HG03520 (cell line): ENCODE results near the gene PPP6R3.
"Not testable (repeated sequence)": the region's sequence is repeated elsewhere in the genome, so short reads cannot be mapped to it uniquely, and the experiment has no call there.

Source experiments
- ATAC-seq: cut with Tn5 transposase; IDR thresholded peaks from one replicate; pipeline ENCODE4 v1.9.1; 2021; ENCODE audit warnings: mild to moderate bottlenecking, moderate library complexity; ENCODE audit not compliant: unreplicated experiment

The PPP6R3 gene

GRCh38 chr11:68433541-68433940 lies 27.0 kb upstream of the PPP6R3 start:
- ATAC-seq: no peak

- not testable (repeated sequence) for ATAC-seq
Measured at GRCh38 chr11:68434159-68434558, 26.4 kb upstream of the PPP6R3 start.

- no peak for ATAC-seq
Measured at GRCh38 chr11:68436162-68436888, 24.2 kb upstream of the PPP6R3 start.

GRCh38 chr11:68436985-68437926 lies 23.3 kb upstream of the PPP6R3 start:
- ATAC-seq: no peak

- ATAC-seq: no peak
Measured at GRCh38 chr11:68437927-68438657, 22.5 kb upstream of the PPP6R3 start.

- no peak for ATAC-seq
Measured at GRCh38 chr11:68438658-68439259, 21.8 kb upstream of the PPP6R3 start.

GRCh38 chr11:68439355-68440065 lies 21.0 kb upstream of the PPP6R3 start:
- no peak for ATAC-seq

GRCh38 chr11:68440224-68440623 lies 20.3 kb upstream of the PPP6R3 start:
- ATAC-seq: no peak

- no peak for ATAC-seq
Measured at GRCh38 chr11:68441466-68442230, 18.9 kb upstream of the PPP6R3 start.

- no peak for ATAC-seq
Measured at GRCh38 chr11:68442433-68442832, 18.1 kb upstream of the PPP6R3 start.

- ATAC-seq: no peak
Measured at GRCh38 chr11:68444566-68444965, 16.0 kb upstream of the PPP6R3 start.

- ATAC-seq: no peak
Measured at GRCh38 chr11:68445531-68446035, 15.0 kb upstream of the PPP6R3 start.

- ATAC-seq: no peak
Measured at GRCh38 chr11:68446046-68446725, 14.4 kb upstream of the PPP6R3 start.

- ATAC-seq: no peak
Measured at GRCh38 chr11:68447015-68447801, 13.3 kb upstream of the PPP6R3 start.

- not testable (repeated sequence) for ATAC-seq
Measured at GRCh38 chr11:68447914-68448313, 12.6 kb upstream of the PPP6R3 start.

GRCh38 chr11:68448604-68449011 lies 11.9 kb upstream of the PPP6R3 start:
- no peak for ATAC-seq

GRCh38 chr11:68449951-68450350 lies 10.6 kb upstream of the PPP6R3 start:
- ATAC-seq: no peak

GRCh38 chr11:68450711-68451110 lies 9.8 kb upstream of the PPP6R3 start:
- no peak for ATAC-seq
